Body of pancreas (tissue), 4 donors: ENCODE measurements around the gene RANBP1. TPM values are rescaled to one million over a fixed set of nuclear protein-coding genes. Genes with fewer than 3 reads are reported as not detected.

Experiments
- ATAC-seq: fragments of 150-250 bp; one replicate; pipeline ENCODE4 v1.9.1; 2016
- DNase-seq, 4 donors: peaks; one replicate each; pipeline ENCODE4 v3.0.0-alpha.2; 2019
- H3K27ac ChIP-seq, 4 donors: fragments of 200-600 bp; sonication (generic); 1 replicate in 3 of 4; 2 replicates in 1 of 4; pipeline versions ENCODE4 v1.5.1 to v1.6.1; 2016 to 2019; ENCODE audit warnings: mild to moderate bottlenecking in 1 of 4, mixed read lengths in 1 of 4, moderate library complexity in 1 of 4
- H3K27me3 ChIP-seq, 2 donors: fragments of 200-600 bp; sonication (generic); one replicate each; pipeline ENCODE4 v1.6.0; 2016; ENCODE audit warnings: mild to moderate bottlenecking in 1 of 2
- H3K36me3 ChIP-seq, 2 donors: fragments of 200-600 bp; sonication (generic); replicated peaks in 1 of 2; 2 replicates each; pipeline ENCODE4 v1.5.1; 2016; ENCODE audit warnings: low read depth in 2 of 2; ENCODE audit not compliant: insufficient read depth in 1 of 2
- H3K4me1 ChIP-seq: fragments of 200-600 bp; sonication (generic); one replicate; pipeline ENCODE4 v1.6.0; 2016
- H3K4me3 ChIP-seq, 2 donors: fragments of 200-600 bp; sonication (generic); 1 replicate in 1 of 2; 2 replicates in 1 of 2; pipeline ENCODE4 v1.5.1; 2016 to 2019
- H3K9me3 ChIP-seq, 3 donors: fragments of 200-600 bp; sonication (generic); 1 replicate in 2 of 3; 2 replicates in 1 of 3; pipeline ENCODE4 v1.5.1; 2016
- CTCF ChIP-seq, 7 experiments: fragments of 450-650 bp in 4 of 7; fragments of 200-600 bp in 3 of 7; sonication (generic) in 3 of 7; IDR thresholded peaks; one replicate each; pipeline ENCODE4 v1.5.1; 2016 to 2019; ENCODE audit warnings: antibody characterized with exemption in 7 of 7
- POLR2A ChIP-seq, 3 donors: fragments of 450-650 bp; IDR thresholded peaks; one replicate each; pipeline ENCODE4 v1.6.1; 2016; ENCODE audit warnings: antibody characterized with exemption in 3 of 3, mild to moderate bottlenecking in 2 of 3
- WGBS, 2 donors: methylation state at CpG; one replicate each; pipeline ENCODE4 v1.1.5; 2017; 5-methylcytosine and 5-hydroxymethylcytosine counted together
- intact Hi-C: fragments of 100-400 bp; cut with DNase I; formaldehyde crosslinking; loops from one replicate; pipeline ENCODE4 v1.15.1; 2023
- total RNA-seq, 2 donors: library from RNA; depleted of rRNA; stranded (reverse); fragments of >200 nt; gene quantifications; one replicate each; pipeline ENCODE4 v1.1.0, GENCODE V29; 2016

Gene RANBP1
- total RNA-seq, 2 donors from 2014 or later: 69.3 to 134 TPM

GRCh38 chr22:20169253-20169822 is 53.4 kb downstream of the RANBP1 start:
- DNase-seq (no peak), ATAC-seq (no peak)
- TF ChIP-seq CTCF (IDR thresholded peaks at IDR 0.05) (no peak), POLR2A (IDR thresholded peaks at IDR 0.05) (no peak)
- no peak overlapping the region for H3K4me3 ChIP-seq
- H3K36me3 ChIP-seq: no peaks in the 10 kb centered on the region
- H3K4me1 ChIP-seq: no peaks in the 10 kb centered on the region
- H3K27me3 ChIP-seq: no peaks in the 10 kb centered on the region
- H3K9me3 ChIP-seq: no peaks in the 10 kb centered on the region
- no peak overlapping the region for H3K27ac ChIP-seq
- intact Hi-C loops: no loop called here
- WGBS, 2 donors: 70 to 73% methylated on average over 10 of the region's 10 CpGs

DNA sequence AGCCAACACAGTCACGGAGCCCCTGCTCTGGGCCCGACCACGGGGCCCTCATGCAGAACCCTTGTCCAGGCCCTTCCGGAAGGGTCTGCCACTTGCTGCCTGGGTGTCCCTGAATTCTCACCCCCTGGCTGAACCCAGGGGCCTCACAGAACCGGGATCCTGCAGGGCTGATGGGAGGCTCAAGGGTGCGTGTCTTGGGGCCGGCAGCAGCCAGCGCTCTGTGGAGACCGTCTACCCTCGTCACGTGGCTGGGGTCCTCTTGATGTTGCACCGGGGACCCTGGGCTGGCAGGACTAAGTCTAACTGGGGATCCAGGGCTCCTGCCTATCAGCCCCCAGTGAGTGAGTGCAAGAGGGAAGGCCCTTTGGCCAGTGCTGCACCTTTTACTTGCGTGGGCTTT is 54.3 kb downstream of the RANBP1 start:
- TF ChIP-seq POLR2A (IDR thresholded peaks at IDR 0.05) (no peak), CTCF (IDR thresholded peaks at IDR 0.05) (no peak)
- no peak overlapping the region for H3K27ac ChIP-seq
- 77 to 93% methylated on average over 3 to 13 of the region's 13 CpGs for WGBS, 2 donors
- H3K27me3 ChIP-seq: no peaks in the 10 kb centered on the region
- H3K9me3 ChIP-seq: no peaks in the 10 kb centered on the region
- ATAC-seq (no peak), DNase-seq (no peak)
- intact Hi-C loops: no loop called here
- H3K36me3 ChIP-seq: no peaks in the 10 kb centered on the region
- no peak overlapping the region for H3K4me3 ChIP-seq
- H3K4me1 ChIP-seq: no peaks in the 10 kb centered on the region

- Histone ChIP-seq H3K4me1 (no peaks in the 10 kb centered on the region), H3K9me3 (no peaks in the 10 kb centered on the region), H3K4me3 (no peak overlapping the region), H3K36me3 (no peaks in the 10 kb centered on the region), H3K27ac (no peak overlapping the region), H3K27me3 (no peaks in the 10 kb centered on the region)
- WGBS, 2 donors: 81 to 85% methylated on average over 11 to 12 of the region's 12 CpGs
- intact Hi-C loops: no loop called here
- ATAC-seq: no peak
- DNase-seq: no peak
- TF ChIP-seq POLR2A (IDR thresholded peaks at IDR 0.05) (no peak), CTCF (IDR thresholded peaks at IDR 0.05) (no peak)
These were observed 55.6 kb downstream of the RANBP1 start for GRCh38 chr22:20171288-20172140.

DNA sequence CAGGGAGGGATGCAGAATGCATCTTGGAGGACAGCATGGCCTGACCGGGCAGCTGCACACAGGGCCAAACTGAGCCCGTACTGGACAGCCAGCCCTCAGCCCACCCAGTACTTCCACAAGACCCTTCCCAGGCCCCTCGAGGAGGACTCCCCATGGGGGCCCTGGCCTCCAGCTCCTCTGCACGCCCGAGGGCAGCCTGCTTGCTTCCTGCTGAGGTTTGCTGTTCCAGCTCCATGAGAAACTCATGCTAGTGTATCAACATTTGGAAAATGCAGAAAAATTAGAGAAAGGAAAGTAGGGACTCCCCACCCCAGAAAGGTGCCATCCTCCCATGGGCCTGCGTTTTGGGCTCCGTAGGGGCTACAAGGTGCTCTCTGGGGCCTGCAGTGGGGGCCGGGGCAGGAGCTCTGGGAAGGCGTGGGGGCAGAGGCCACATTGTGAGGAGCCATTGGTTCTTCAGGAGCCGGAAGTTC is 56.3 kb downstream of the RANBP1 start:
- Histone ChIP-seq H3K4me1 (no peaks in the 10 kb centered on the region), H3K27me3 (no peaks in the 10 kb centered on the region), H3K9me3 (no peaks in the 10 kb centered on the region), H3K36me3 (no peaks in the 10 kb centered on the region), H3K4me3 (no peak overlapping the region), H3K27ac (no peak overlapping the region)
- DNase-seq (no peak), ATAC-seq (no peak)
- WGBS, 2 donors: 80 to 88% methylated on average over 4 to 10 of the region's 10 CpGs
- TF ChIP-seq CTCF (IDR thresholded peaks at IDR 0.05): no peak
- intact Hi-C loops: no loop called here
